Measurements from ENCODE around the gene ZNF511.

The ZNF511 gene

GRCh38 chr10:133337370-133337725, 28.6 kb downstream of the ZNF511 start:
- Histone ChIP-seq H3K4me3 (ENCODE audit: low read depth, low read length, poor library complexity, severe bottlenecking) (no peak overlapping the region), H3K4me1 (ENCODE audit: insufficient read depth, low read length, severe bottlenecking) (no peaks in the 10 kb centered on the region), H2AFZ (ENCODE audit: low read length) (no peak overlapping the region), H3K27ac (ENCODE audit: low read depth, low read length, poor library complexity, severe bottlenecking) (no peak overlapping the region), H3K9me2 (ENCODE audit: low read depth, low read length) (no peaks in the 10 kb centered on the region), H3K9ac (ENCODE audit: low read length) (no peak overlapping the region), H3K36me3 (ENCODE audit: insufficient read depth, low read length) (no peaks in the 10 kb centered on the region), H3K27me3 (ENCODE audit: insufficient read depth, low read length) (no peaks in the 10 kb centered on the region; the same call in 1 of the 2 replicates), H3F3A (ENCODE audit: insufficient read depth, low read length) (no peaks in the 10 kb centered on the region), H3K4me2 (ENCODE audit: low read length) (no peak overlapping the region), H4K20me1 (ENCODE audit: insufficient read depth, low read length) (no peaks in the 10 kb centered on the region), H3K79me2 (ENCODE audit: insufficient read depth, low read length) (no peaks in the 10 kb centered on the region), H3K9me3 (ENCODE audit: low read length) (peaks cover 6% of the 10 kb centered on the region; the same call in 1 of the 2 replicates)
- TF ChIP-seq CTCF (IDR thresholded peaks at IDR 0.05; ENCODE audit: low read length) (no peak), EZH2 (IDR thresholded peaks at IDR 0.05; ENCODE audit: borderline replicate concordance, low read length) (no peak)

GRCh38 chr10:133338080-133339071, 29.7 kb downstream of the ZNF511 start:
- Histone ChIP-seq H3K9ac (ENCODE audit: low read length) (no peak overlapping the region), H3K4me3 (ENCODE audit: low read depth, low read length, poor library complexity, severe bottlenecking) (no peak overlapping the region), H3F3A (ENCODE audit: insufficient read depth, low read length) (no peaks in the 10 kb centered on the region), H3K27me3 (ENCODE audit: insufficient read depth, low read length) (no peaks in the 10 kb centered on the region; the same call in 1 of the 2 replicates), H3K27ac (ENCODE audit: low read depth, low read length, poor library complexity, severe bottlenecking) (no peak overlapping the region), H3K9me3 (ENCODE audit: low read length) (peaks cover 6% of the 10 kb centered on the region; the same call in 1 of the 2 replicates), H3K36me3 (ENCODE audit: insufficient read depth, low read length) (no peaks in the 10 kb centered on the region), H2AFZ (ENCODE audit: low read length) (no peak overlapping the region), H3K9me2 (ENCODE audit: low read depth, low read length) (no peaks in the 10 kb centered on the region), H3K79me2 (ENCODE audit: insufficient read depth, low read length) (no peaks in the 10 kb centered on the region), H4K20me1 (ENCODE audit: insufficient read depth, low read length) (no peaks in the 10 kb centered on the region), H3K4me1 (ENCODE audit: insufficient read depth, low read length, severe bottlenecking) (no peaks in the 10 kb centered on the region), H3K4me2 (ENCODE audit: low read length) (no peak overlapping the region)
- TF ChIP-seq CTCF (IDR thresholded peaks at IDR 0.05; ENCODE audit: low read length) (no peak), EZH2 (IDR thresholded peaks at IDR 0.05; ENCODE audit: borderline replicate concordance, low read length) (no peak)

GRCh38 chr10:133339708-133340380, 31.1 kb downstream of the ZNF511 start:
- Histone ChIP-seq H3K9me2 (ENCODE audit: low read depth, low read length) (no peaks in the 10 kb centered on the region), H3K9me3 (ENCODE audit: low read length) (peaks cover 6% of the 10 kb centered on the region; the same call in 1 of the 2 replicates), H3F3A (ENCODE audit: insufficient read depth, low read length) (no peaks in the 10 kb centered on the region), H3K36me3 (ENCODE audit: insufficient read depth, low read length) (no peaks in the 10 kb centered on the region), H2AFZ (ENCODE audit: low read length) (no peak overlapping the region), H3K4me1 (ENCODE audit: insufficient read depth, low read length, severe bottlenecking) (no peaks in the 10 kb centered on the region), H3K9ac (ENCODE audit: low read length) (no peak overlapping the region), H3K27ac (ENCODE audit: low read depth, low read length, poor library complexity, severe bottlenecking) (no peak overlapping the region), H3K4me3 (ENCODE audit: low read depth, low read length, poor library complexity, severe bottlenecking) (no peak overlapping the region), H3K4me2 (ENCODE audit: low read length) (no peak overlapping the region), H4K20me1 (ENCODE audit: insufficient read depth, low read length) (no peaks in the 10 kb centered on the region), H3K27me3 (ENCODE audit: insufficient read depth, low read length) (no peaks in the 10 kb centered on the region; the same call in 1 of the 2 replicates), H3K79me2 (ENCODE audit: insufficient read depth, low read length) (no peaks in the 10 kb centered on the region)
- TF ChIP-seq EZH2 (IDR thresholded peaks at IDR 0.05; ENCODE audit: borderline replicate concordance, low read length) (no peak), CTCF (IDR thresholded peaks at IDR 0.05; ENCODE audit: low read length) (no peak)

Data from OCI-LY1 (cell line).